ENCODE measurements around the gene CTNNA2.

Gene CTNNA2

DNA sequence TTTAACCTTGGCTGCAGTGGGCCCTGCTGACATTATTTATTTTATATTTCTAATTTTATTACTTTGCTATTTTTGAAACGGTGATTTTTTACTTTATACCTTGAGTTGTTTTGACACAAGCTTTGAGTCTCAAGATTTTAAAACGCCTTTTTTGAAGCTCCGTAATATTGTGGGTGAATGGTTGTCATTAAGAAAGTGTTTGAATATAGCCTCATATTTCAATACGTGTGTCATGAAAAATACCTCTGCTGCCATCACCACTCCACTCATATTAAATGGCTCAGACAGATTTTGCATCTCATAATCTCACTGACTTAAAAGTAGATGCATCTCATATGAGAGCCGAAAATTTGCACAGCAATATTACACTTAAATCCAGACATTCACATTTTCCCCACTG is 106.6 kb downstream of the CTNNA2 start:
- DNase-seq = no peak

DNA sequence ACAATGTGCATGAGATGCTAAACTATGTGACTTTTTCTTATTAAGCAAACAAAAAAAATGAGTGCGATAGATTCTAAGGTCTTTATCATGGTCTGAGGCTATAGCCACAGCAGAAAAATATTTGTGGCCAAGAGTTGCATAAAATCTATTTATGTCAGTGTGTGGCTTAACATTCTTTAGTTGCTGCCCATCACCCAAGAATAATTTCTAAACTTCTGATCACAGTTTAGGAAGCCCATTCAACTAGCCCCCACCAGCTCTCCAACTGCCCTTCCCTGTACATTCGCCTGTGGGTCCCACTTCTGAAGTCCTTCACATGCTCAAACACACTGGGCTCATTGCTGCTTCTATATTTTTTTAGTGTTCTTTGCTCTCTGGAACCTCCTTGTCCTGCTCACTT is 107.1 kb downstream of the CTNNA2 start:
- no peak for DNase-seq

DNA sequence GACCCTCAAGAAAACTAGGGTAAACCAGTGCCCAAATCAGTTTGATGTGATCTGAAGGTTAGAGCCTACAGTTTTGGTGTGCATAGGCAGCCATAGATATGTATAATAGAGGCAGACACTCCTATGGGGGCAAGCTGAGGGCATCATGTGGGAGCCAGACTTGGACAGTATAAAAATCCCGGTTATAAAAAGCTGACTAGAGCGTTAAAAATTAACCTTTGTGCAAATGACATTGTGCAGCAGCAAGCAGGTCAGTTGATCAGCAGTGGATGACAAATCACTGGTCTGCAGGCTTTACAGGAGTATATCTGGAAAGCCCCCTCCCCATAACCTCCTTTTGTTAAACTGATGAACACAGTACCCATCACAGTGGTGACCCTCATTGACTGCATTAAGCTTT is 107.8 kb downstream of the CTNNA2 start:
- no peak for DNase-seq

DNA sequence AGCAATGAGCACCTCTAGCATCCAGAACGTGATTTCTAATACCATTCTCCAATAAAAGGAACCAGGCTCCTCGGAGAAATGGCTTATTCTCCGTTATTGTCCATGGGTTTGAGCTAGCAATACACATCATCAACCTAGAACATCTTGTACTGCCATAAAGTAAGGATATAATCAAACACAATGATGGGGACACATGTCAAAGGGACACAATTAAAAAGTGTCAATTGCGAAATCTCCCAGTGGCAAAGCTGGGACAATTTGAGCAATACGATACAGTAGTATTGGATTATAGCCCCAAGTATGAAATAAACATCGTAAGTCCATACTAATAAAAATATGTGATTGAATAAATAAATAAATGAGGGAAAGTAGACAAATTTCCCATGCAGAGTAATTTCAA is 108.4 kb downstream of the CTNNA2 start:
- no peak for DNase-seq

DNA sequence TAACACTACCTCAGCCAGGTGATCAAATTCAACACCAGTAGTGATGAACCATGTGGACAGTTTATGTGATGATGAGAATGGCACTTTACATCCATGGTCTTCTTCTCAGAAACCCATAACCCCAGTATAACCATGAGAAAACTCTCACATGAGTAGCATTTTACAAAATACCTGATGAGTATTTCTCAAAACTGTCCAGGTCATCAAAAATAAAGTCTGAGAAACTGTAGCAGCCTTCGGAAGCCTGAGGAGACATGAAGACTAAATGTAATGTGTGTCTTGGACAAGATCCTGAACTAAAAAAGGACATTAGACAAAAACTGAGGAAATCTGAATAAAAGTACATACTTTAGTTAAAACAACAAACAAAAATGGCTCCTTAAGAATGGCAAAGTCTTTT is 108.9 kb downstream of the CTNNA2 start:
- no peak for DNase-seq

DNA sequence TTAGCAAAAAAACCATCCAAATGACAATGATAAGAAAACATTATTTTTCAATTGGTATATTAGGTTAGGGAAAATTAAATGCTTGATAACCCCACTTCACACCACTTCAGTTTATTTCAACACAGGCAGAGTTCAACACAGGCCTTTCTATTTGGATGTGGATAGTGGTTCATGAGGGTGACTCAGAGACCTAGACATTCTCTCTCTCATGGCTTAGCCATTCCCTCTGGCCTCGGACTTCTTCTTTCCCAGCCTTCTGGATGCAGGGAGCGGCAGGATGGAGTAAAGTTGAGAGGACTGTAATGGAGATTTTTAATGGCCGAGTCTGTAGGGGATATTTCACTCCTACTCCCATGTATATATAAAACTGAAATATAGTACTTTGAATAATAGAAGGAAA is 109.7 kb downstream of the CTNNA2 start:
- peak; percentile 1 for DNase-seq

DNA sequence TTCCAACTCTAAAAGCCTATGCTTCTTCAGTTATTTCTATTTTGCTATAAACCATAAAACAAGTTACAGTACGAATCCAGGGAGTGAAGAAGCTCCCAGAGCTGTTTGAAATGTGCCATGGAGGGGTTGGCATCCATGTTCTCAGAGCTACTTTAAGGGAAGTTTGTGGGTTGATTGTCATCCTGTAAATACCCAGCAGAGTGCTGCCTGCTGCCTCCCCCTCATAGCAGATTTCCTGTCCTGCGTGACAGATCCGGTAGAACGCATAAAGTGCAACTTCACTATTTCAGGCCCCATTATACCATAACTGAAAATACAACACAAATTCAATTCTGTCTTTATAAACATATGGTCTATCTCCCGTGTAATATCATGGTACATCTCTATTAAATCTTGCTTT is 114.4 kb downstream of the CTNNA2 start:
- no peak for DNase-seq

DNA sequence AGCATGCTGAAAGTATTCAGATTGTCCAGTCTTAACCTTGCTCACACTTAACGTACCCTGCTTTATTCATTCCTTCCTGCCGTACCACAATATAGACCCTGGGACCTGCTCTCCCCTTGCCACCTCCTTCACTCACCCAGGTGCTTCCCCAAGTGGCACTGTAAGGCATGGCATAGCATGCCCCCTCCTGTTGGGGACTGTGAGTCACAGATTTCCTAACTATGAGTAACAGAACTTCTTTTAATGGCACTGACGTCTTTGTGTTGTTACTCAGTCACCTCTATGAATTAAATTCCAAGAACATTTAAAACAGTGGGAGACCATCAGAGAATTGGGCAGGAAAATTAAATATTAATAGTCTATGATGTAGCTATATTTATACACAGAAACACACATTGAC is 117.2 kb downstream of the CTNNA2 start:
- DNase-seq = no peak

DNA sequence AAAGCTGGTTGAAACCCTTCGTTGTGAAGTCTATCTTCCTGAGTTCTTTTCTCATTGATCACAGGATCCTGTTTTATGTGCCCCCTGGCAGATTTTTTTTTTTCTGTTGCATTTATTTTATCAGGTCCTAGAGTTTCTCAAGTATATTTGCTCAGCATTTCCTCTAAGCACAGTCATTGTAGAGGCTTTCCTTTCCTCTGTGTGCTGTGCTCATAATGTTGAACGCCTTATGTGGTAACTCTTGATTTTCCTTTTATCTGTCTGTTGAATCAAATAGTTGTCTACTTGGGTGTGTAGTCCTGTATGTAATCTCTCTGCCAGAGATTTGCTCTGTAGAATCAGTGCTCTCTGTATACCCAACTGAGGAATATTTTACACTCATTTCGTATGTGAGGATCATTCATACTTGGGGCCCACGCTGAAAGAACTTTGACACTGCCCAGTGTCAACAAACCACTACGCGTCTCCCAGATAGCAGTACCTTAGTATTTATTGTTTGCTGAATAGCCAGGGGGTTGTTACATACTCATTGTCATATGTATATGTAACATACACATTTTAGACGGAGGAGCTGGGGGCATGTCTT is 118.2 kb downstream of the CTNNA2 start:
- DNase-seq = no peak

DNA sequence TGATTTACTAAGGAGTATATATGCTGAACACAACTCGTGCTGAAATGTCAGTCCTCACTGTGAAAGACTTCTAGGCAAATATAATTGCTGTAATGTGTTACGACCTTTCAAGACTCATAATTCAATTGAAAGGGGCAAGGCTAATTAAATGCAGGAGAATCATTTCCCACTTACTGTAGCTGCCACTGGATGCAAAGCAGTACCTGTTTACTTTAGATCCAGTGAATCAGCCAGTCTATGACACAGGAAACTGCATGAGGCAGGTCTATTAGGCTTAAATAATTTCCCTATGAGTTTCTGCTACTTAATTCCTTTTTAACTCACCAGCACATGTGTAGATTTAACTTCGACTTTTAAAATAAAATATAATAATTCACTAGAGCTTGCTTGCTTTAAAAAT is 125.6 kb downstream of the CTNNA2 start:
- no peak for DNase-seq

DNA sequence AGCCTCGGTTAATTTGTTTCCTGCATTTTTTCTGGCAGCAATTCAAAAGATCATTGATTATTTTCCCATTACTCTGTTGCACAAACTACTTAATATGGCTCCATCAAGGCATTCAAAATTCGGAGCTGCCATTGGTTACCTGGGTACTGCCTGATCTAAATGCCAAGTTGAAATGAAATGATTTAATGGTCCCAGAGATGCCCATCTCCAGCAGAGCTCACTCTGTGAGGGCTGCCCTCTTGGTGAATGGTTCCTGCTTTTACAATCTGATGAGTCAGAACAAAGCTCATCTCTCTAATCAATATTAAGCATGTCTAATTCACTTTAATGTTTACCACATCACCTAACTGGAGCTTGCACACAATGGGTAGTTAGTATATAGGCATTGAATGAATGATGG is 126.1 kb downstream of the CTNNA2 start:
- DNase-seq = no peak

DNA sequence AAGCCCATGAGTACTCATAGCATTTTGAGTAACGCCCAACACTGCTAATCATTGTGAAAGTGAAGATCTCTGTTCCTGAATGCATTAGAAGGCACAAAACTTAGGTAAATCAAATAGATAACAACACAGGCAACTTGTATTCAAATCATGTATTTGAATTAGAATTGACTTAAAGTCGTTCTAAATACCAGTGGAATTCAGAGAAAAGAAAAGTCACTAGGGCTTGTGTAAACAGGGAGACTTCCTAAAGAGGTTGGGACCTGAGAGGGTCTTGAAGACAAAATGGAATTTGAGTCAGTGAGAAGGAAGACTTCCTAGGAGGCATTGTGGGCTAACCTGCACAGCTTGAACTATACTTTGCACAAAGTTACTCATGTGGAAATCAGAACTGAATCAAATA is 127.2 kb downstream of the CTNNA2 start:
- DNase-seq = no peak

DNA sequence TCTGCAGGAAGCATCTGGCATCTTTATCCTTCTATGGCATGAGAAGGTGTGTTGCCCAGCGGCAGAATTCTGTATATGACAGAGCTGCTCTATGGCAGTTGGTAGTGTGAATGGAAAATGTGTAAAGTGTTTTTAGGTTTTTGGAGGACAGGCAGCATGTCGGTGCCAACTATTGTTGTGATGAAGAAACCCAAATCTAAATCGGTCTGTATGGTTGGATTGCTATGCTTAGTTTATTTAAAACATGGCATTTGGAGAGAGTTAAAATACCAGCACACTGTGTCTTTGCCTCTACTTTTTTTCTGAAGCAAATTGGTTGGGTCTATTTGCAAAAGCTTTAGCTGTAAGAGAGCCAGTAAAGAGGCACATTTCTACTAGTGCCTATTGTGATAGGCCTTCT is 136.7 kb downstream of the CTNNA2 start:
- DNase-seq = no peak

DNA sequence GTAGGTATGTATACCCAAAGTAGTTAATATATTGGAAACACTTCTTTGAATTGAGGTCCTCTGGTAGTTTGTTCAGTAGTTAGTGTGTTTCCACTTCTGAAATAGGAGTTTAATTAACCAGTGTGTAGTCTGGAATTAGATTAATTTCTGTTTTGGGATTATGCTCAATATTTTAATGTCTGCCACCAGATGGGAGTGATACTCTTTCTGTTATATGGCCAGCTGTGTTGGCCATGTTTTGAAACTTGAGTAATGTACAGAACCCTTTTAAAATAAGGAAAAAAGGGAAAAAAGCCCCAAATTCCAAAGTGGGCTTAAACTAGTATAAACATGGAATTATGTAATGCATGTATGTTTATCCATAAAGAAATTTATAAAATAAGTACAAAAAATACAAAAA is 147.7 kb downstream of the CTNNA2 start:
- DNase-seq = peak; percentile 1

DNA sequence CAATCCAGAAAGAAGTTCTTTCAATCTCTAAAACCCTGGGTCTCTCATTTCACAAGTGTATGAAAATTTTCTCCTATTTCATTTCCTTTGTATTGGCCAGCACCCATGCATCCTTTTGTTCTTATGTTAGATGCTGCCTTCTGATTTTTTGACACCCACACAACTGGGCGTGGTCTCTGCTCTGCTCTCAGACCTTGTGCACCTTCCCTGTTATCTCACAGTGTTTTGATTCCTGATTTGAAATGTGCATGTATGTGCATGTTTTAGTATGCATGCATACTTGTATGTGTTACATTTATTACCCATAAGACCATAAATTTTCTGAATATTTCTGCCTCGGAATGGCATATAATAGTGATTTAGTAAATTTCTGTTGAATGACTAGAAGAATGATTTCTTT is 152.2 kb downstream of the CTNNA2 start:
- DNase-seq = no peak

DNA sequence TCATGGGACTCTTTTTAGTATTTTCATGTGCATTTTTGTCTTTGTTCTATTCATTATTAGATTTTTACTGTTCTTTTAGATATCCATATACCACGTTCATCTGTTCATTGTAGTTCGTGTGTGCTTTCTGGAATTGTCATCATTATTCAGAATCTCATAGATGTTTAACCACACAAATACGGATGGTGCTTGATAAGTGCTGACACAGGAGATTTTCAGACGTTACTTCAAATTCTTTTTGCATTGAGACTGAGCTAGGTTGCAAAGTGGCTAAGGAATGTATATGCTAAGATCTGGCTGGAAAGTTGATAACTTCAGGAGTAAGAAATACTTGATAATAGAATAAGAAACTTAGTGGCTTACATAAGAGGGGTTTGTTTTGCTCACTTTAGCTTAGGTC is 153.6 kb downstream of the CTNNA2 start:
- no peak for DNase-seq

DNA sequence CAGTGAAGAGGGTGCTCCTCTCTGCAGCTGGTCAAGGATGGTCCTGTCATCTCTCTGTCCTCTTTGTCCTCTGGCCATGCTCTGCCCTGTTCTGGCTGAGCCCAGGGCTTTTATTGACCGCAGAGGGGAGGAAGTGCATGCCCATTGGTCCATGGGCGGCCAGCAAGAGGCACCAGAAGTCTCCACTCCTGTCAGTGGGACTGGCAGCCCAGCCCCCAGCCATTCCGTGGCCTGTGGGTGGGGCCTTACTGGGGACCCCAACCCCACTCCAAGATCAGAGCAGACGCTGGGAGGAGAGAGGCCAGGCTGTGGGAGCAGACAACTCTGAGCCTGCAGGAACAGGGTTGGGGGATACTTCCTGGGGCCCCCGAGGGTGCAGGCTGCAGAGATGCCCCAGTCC is 156.9 kb downstream of the CTNNA2 start:
- no peak for DNase-seq

DNA sequence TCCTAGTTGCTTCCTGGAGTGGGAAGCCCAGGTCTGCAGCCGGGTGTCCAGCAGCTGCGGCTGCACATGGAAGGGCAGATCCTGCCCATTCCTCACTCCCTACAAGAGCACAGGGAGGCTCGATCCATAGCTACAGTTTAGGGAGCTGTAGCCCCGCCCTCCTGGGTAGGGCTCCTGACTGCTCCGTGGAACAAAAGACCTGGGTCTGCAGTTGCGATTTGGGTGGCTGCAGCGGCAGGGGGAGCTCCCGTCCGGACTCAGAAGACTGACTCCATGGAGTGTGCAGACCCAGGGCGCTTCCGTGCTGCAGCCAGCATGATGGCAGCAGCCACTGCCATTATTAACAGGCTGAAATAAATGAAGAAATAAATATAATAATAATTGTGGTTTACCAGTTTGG is 157.3 kb downstream of the CTNNA2 start:
- no peak for DNase-seq

DNA sequence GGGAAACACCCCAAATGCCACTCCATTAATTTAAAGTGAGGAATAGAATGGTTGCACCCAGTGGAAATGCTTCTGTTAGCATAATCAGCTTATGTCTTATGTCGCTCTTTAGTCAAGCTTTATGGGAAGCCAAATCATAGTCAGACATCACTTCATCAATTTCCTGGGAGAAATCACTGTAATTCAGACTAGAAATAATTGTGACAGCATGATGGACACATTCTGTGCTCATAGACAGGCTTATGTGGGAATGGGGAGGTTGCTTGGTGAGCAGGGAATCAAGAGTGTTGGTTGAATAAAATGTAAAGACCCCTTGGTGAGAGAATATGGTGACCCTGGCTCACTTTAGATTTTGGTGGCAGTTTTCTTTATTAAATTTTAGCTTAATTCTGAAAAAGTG is 174.0 kb downstream of the CTNNA2 start:
- DNase-seq = no peak

DNA sequence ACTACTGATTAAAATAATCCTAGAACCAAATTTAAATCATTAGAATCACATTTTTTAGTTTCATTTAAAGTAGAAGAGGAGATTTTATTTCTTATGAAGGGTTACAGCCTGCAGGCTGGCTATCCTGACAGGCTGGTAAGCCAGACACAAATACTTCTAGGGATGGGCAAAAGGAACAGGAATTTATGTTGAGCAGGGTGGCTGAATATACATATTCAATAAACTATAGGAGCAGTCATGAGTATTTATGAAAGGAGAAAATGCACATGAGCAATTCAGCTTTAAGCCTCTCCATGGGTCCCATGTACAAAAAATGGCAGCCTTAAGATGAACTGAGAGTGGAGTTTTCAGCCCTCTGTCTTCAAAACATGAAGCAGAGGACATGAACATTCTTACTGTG is 182.4 kb downstream of the CTNNA2 start:
- no peak for DNase-seq

DNA sequence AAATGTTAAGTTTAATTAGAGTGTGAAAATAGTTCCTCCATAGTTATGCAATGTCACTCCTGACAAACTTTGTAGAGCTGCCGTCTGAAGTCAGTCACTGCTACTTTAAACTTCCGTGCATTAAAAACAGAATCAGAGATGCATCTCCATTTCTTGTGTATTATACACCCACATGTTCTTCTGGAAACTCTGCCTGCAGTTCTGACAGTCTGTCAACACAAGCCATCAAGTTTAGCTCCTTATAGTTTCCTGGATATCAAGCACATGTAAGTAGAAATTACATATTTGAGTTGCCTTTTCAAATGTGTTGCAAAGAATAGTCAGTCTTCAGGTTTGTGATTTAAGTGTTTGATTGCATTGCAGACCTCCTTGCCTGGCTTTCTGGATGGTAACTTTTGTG is 184.3 kb downstream of the CTNNA2 start:
- no peak for DNase-seq

DNA sequence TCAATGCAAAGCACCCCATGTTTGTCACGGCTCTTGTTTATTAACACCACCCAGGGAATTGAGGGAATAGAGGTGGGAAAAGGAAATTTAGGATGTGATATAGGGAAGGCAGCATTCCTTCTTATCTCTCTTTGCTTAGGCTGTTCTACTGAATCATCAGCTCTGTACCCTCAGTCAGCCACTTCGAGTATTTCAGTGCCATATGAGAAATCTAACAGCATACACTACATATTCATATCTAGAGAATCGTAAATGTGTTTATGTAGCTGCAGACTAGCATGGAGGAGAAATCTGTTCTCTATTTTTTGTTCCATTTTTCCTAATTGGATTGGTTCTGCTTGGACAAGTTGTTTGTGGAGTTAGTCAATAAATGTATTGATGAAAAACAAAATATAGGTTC is 187.8 kb downstream of the CTNNA2 start:
- no peak for DNase-seq

DNA sequence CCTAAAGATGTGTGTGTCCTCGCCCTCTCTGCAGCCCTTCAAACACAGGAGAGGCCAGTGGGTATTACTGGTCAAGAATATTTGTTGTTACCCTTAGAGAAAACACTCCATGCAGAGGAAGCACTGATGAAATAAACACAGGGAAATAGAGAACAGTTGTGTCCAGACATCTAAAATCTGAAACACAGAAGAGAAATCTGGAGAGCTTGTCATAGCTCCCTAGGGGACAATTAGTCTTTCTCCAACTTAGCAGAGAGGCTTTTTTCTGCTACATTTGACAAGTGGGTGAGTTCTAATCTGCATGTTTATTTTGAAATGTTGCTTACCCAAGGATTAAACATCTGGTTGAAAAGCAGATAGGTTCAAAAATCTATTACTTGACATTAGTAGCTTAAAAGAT is 190.1 kb downstream of the CTNNA2 start:
- peak; percentile 2 for DNase-seq

DNA sequence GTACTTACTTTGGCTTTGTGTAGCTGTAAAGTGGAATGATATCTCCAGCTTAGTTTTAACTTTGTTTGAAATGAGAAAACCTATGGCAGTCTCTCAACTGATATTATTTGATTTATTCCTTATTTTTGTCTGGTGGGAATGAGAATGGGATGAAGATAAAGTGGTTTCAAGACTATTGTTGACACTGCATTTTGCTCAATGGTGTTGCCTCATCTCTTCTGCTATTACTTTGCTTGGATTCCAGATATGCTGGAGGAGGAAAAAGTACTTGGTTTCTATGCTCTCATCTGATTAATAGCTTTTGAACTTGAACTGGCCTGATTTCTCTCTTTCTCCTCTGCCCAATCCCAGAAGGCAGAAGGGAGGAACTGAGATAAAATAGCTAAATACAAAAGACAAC is 198.2 kb downstream of the CTNNA2 start:
- DNase-seq = no peak

DNA sequence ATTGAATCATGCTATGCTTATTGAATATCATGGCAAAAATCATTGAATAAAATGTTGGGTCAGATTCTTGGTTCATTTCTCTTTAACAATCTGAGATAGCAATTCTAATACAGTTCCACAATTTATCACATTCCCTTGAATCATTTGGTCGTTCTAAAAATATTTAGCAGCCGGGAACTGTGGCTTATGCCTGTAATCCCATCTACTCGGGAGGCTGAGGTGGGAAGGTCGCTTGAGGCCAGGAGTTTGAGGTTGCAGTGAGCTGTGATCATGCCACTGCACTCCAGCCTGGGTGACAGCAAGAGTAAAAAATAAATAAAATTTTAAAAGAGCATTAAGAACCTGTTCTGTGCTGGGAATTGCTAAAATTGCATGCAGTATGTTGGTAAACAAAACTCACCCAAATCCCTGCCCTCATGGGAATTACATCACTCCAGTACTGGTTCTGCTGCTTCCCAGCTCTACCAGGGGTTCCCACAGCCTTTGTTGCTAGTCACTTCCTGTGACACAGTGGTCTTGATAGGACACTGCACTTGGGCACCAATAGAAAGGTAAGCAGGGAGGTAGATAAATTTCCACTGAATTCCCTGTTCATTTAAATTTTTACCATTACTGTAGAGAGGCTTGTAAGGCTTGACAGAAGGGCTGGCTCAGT is 200.4 kb downstream of the CTNNA2 start:
- peak; percentile 42 for DNase-seq
